Caco-2 (cell line): ENCODE results near the gene CCDC60. TPM values are rescaled to one million over a fixed set of nuclear protein-coding genes. Genes with fewer than 3 reads are reported as not detected.

ENCODE experiments used
- BruUV-seq: library from RNA; stranded (reverse); fragments of 400-500 nt; replicated peaks from 2 replicates; lab custom pipeline; 2021; lab: Mats Ljungman, UMichigan
- CTCF ChIA-PET: fragments of 300-600 bp; sonication (Branson Sonifier 250); formaldehyde crosslinking; loops from one replicate; lab custom pipeline; 2022; ENCODE audit warnings: antibody characterized with exemption; lab: Charles Lee
- POLR2A ChIA-PET: fragments of 300-600 bp; sonication (Branson Sonifier 250); formaldehyde crosslinking; loops from one replicate; lab custom pipeline; 2022; ENCODE audit warnings: antibody characterized with exemption; lab: Charles Lee
- DNase-seq, 2 experiments: peaks; one replicate each; pipeline versions ENCODE4 v3.0.0 to v3.0.0-alpha.2; 2020 to 2022
- H3K27me3 ChIP-seq: replicated peaks from 2 replicates; pipeline ENCODE4 v1.6.0; 2011; ENCODE audit warnings: low read length; ENCODE audit not compliant: control insufficient read depth, insufficient read depth
- H3K36me3 ChIP-seq: 2 replicates; pipeline ENCODE4 v1.5.1; 2011; ENCODE audit warnings: low read length; ENCODE audit not compliant: control insufficient read depth, insufficient read depth
- H3K4me1 ChIP-seq: fragments of 250-450 bp; sonication (Bioruptor Pico); 2 replicates; pipeline ENCODE4 v1.5.1; 2020; ENCODE audit warnings: mild to moderate bottlenecking
- H3K4me3 ChIP-seq: 2 replicates; pipeline ENCODE4 v1.5.1; 2011; ENCODE audit warnings: low read depth, mild to moderate bottlenecking, control low read depth, low read length
- H3K9me3 ChIP-seq: fragments of 250-450 bp; sonication (Bioruptor Pico); 2 replicates; pipeline ENCODE4 v1.5.1; 2020; ENCODE audit warnings: mild to moderate bottlenecking, moderate library complexity
- H3K27ac Mint-ChIP-seq: one replicate; pipeline ENCODE4 v1.8.0; 2022; ENCODE audit warnings: mixed read lengths; ENCODE audit not compliant: unreplicated experiment
- H3K27me3 Mint-ChIP-seq: one replicate; pipeline ENCODE4 v1.8.0; 2022; ENCODE audit warnings: mixed read lengths; ENCODE audit not compliant: insufficient read depth, unreplicated experiment
- H3K36me3 Mint-ChIP-seq: one replicate; pipeline ENCODE4 v1.8.0; 2022; ENCODE audit warnings: mild to moderate bottlenecking, mixed read lengths; ENCODE audit not compliant: insufficient read depth, unreplicated experiment
- H3K4me1 Mint-ChIP-seq: one replicate; pipeline ENCODE4 v1.8.0; 2022; ENCODE audit warnings: low read depth, mixed read lengths; ENCODE audit not compliant: unreplicated experiment
- H3K4me3 Mint-ChIP-seq: one replicate; pipeline ENCODE4 v1.8.0; 2022; ENCODE audit warnings: mild to moderate bottlenecking, moderate library complexity, mixed read lengths; ENCODE audit not compliant: unreplicated experiment
- H3K9me3 Mint-ChIP-seq: one replicate; pipeline ENCODE4 v1.8.0; 2022; ENCODE audit warnings: mixed read lengths; ENCODE audit not compliant: unreplicated experiment
- intact Hi-C: fragments of 100-400 bp; cut with micrococcal nuclease; formaldehyde crosslinking; loops from one replicate; pipeline ENCODE4 v1.10.0; 2022; ENCODE audit not compliant: unreplicated experiment
- total RNA-seq: library from RNA; stranded (reverse); gene quantifications from 2 replicates; pipeline ENCODE4 v1.2.3, GENCODE V29; 2022
- TF ChIP-seq, protein P1 (sequence below), 2 experiments: fragments of 200-600 bp in 1 of 2; IDR thresholded peaks; 1 replicate in 1 of 2; 2 replicates in 1 of 2; pipeline versions ENCODE4 v1.5.1 to v1.8.0; 2011 to 2022; ENCODE audit warnings: antibody characterized with exemption in 1 of 2, control low read depth in 1 of 2, inconsistent platforms in 1 of 2, low read depth in 1 of 2, low read length in 1 of 2, mild to moderate bottlenecking in 1 of 2, moderate library complexity in 1 of 2; ENCODE audit not compliant: insufficient read depth in 1 of 2, severe bottlenecking in 1 of 2, unreplicated experiment in 1 of 2

Gene CCDC60
- total RNA-seq, 1 experiment from 2014 or later = not detected

DNA sequence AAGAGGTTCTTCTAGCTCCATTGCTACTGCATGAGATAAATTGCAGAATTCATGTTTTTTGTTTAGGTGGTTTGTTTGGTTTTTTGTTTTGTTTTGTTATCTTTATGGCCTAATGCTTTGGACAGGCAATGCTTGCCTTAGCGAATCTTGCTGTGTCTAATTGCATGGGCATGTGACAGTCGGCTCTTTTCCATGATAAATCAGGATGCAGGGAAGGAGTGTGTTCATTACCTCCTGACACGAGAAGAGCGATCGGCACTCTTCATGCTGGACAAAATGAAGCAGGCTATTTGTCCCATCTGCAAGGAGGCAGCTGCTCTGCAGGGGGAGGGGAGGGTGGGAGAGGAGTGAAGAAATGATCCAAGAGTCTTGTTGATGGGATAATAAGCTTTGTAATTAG lies 6.5 kb downstream of the CCDC60 start:
- TF ChIP-seq, protein P1, sequence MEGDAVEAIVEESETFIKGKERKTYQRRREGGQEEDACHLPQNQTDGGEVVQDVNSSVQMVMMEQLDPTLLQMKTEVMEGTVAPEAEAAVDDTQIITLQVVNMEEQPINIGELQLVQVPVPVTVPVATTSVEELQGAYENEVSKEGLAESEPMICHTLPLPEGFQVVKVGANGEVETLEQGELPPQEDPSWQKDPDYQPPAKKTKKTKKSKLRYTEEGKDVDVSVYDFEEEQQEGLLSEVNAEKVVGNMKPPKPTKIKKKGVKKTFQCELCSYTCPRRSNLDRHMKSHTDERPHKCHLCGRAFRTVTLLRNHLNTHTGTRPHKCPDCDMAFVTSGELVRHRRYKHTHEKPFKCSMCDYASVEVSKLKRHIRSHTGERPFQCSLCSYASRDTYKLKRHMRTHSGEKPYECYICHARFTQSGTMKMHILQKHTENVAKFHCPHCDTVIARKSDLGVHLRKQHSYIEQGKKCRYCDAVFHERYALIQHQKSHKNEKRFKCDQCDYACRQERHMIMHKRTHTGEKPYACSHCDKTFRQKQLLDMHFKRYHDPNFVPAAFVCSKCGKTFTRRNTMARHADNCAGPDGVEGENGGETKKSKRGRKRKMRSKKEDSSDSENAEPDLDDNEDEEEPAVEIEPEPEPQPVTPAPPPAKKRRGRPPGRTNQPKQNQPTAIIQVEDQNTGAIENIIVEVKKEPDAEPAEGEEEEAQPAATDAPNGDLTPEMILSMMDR (IDR thresholded peaks at IDR 0.05; ENCODE audit: insufficient read depth in 1 of 2, low read depth in 1 of 2, low read length in 1 of 2, severe bottlenecking in 1 of 2, unreplicated experiment in 1 of 2) = no peak
- POLR2A ChIA-PET = no interaction called here
- no peaks in the 10 kb centered on the region for H3K4me1 Mint-ChIP-seq
- Histone ChIP-seq H3K36me3 (no peaks in the 10 kb centered on the region), H3K4me1 (no peaks in the 10 kb centered on the region), H3K4me3 (no peak overlapping the region), H3K27me3 (no peaks in the 10 kb centered on the region), H3K9me3 (no peaks in the 10 kb centered on the region)
- BruUV-seq = no TSS peak
- DNase-seq = no peak
- CTCF ChIA-PET = no interaction called here
- intact Hi-C loops = no loop called here
- no peaks in the 10 kb centered on the region for H3K36me3 Mint-ChIP-seq
- peaks cover 3% of the 10 kb centered on the region for H3K27me3 Mint-ChIP-seq
- H3K9me3 Mint-ChIP-seq = no peaks in the 10 kb centered on the region
- H3K27ac Mint-ChIP-seq = no peak overlapping the region
- no peak overlapping the region for H3K4me3 Mint-ChIP-seq

DNA sequence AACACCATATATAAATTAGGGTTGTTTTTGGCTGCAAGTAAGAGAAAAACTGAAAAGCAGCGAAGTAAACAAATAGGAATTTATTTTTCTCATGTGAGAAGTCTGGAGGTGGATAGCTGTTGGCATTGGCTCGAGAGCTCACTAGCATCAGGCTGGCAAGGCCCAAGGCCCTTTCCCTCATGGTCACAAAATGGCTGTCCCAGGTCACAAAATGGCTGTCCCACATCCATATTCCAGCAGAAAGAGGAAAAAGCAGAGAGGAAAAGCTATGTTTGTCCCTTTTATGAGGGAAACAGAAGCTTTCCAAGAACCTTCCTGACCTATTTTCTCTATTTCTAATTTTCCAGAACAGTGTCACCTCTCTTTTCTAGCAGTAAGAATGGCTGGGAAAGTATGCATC lies 7.5 kb downstream of the CCDC60 start:
- no peaks in the 10 kb centered on the region for H3K9me3 Mint-ChIP-seq
- no peak overlapping the region for H3K4me3 Mint-ChIP-seq
- no peak overlapping the region for H3K27ac Mint-ChIP-seq
- Histone ChIP-seq H3K36me3 (no peaks in the 10 kb centered on the region), H3K4me3 (no peak overlapping the region), H3K9me3 (no peaks in the 10 kb centered on the region), H3K4me1 (no peaks in the 10 kb centered on the region), H3K27me3 (no peaks in the 10 kb centered on the region)
- DNase-seq = no peak
- intact Hi-C loops = no loop called here
- TF ChIP-seq, protein P1 (IDR thresholded peaks at IDR 0.05; ENCODE audit: insufficient read depth in 1 of 2, low read depth in 1 of 2, low read length in 1 of 2, severe bottlenecking in 1 of 2, unreplicated experiment in 1 of 2) = no peak
- no peaks in the 10 kb centered on the region for H3K4me1 Mint-ChIP-seq
- POLR2A ChIA-PET = no interaction called here
- CTCF ChIA-PET = no interaction called here
- no peaks in the 10 kb centered on the region for H3K36me3 Mint-ChIP-seq
- no TSS peak for BruUV-seq
- peaks cover 3% of the 10 kb centered on the region for H3K27me3 Mint-ChIP-seq

- no peaks in the 10 kb centered on the region for H3K27me3 Mint-ChIP-seq
- no peaks in the 10 kb centered on the region for H3K4me1 ChIP-seq
- no peak for DNase-seq
- no peak overlapping the region for H3K27ac Mint-ChIP-seq
- no peak overlapping the region for H3K4me3 ChIP-seq
- no peaks in the 10 kb centered on the region for H3K4me1 Mint-ChIP-seq
- H3K4me3 Mint-ChIP-seq = no peak overlapping the region
- POLR2A ChIA-PET = no interaction called here
- H3K9me3 Mint-ChIP-seq = no peaks in the 10 kb centered on the region
- CTCF ChIA-PET = no interaction called here
- H3K9me3 ChIP-seq = no peaks in the 10 kb centered on the region
- H3K36me3 Mint-ChIP-seq = no peaks in the 10 kb centered on the region
- no TSS peak for BruUV-seq
- H3K27me3 ChIP-seq = no peaks in the 10 kb centered on the region
- TF ChIP-seq, protein P1 (IDR thresholded peaks at IDR 0.05; ENCODE audit: insufficient read depth in 1 of 2, low read depth in 1 of 2, low read length in 1 of 2, severe bottlenecking in 1 of 2, unreplicated experiment in 1 of 2) = no peak
- intact Hi-C loops = no loop called here
- H3K36me3 ChIP-seq = no peaks in the 10 kb centered on the region
These were observed 8.6 kb downstream of the CCDC60 start for GRCh38 chr12:119343130-119343529.
